ENCODE data around the gene STK38L.

Gene STK38L

DNA sequence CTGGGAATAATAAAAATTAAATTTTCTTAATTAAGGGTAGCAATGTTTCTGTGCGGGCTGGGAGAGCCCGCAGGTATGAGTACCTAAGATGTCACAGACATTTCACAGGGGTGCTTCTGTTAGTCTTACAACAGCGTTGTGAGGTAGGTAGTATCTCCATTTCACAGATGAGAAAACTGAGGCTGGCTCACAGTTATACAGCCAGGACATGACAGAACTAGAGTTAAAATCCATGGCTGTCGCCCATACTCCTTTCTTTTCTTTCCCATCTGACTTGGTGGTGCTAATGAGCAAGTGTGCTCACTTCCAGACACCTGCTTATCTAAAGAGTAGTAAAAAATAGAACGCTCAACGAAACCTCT, 90.6 kb downstream of the STK38L start:
- Histone ChIP-seq H3K9me3 (ENCODE audit: control insufficient read depth, insufficient read depth, low read length) (no peaks in the 10 kb centered on the region), H3K9ac (ENCODE audit: low read depth, low read length) (no peak overlapping the region), H3K27ac (ENCODE audit: low read depth, low read length) (no peak overlapping the region), H3K36me3 (ENCODE audit: control insufficient read depth, insufficient read depth, low read length) (no peaks in the 10 kb centered on the region), H3K27me3 (ENCODE audit: control insufficient read depth, insufficient read depth, low read length) (peaks cover 26% of the 10 kb centered on the region), H3K4me1 (ENCODE audit: control insufficient read depth, insufficient read depth, low read length) (peaks cover 22% of the 10 kb centered on the region), H3K4me3 (ENCODE audit: low read depth, low read length) (no peak overlapping the region)

- H3K27me3 ChIP-seq (ENCODE audit: control insufficient read depth, insufficient read depth, low read length), result peaks cover 26% of the 10 kb centered on the region
- H3K4me1 ChIP-seq (ENCODE audit: control insufficient read depth, insufficient read depth, low read length), result peaks cover 22% of the 10 kb centered on the region
- H3K36me3 ChIP-seq (ENCODE audit: control insufficient read depth, insufficient read depth, low read length), result no peaks in the 10 kb centered on the region
- H3K9ac ChIP-seq (ENCODE audit: low read depth, low read length), result no peak overlapping the region
- H3K4me3 ChIP-seq (ENCODE audit: low read depth, low read length), result no peak overlapping the region
- no peaks in the 10 kb centered on the region for H3K9me3 ChIP-seq (ENCODE audit: control insufficient read depth, insufficient read depth, low read length)
- H3K27ac ChIP-seq (ENCODE audit: low read depth, low read length), result no peak overlapping the region
These were observed 91.5 kb downstream of the STK38L start for GRCh38 chr12:27335364-27336281.

DNA sequence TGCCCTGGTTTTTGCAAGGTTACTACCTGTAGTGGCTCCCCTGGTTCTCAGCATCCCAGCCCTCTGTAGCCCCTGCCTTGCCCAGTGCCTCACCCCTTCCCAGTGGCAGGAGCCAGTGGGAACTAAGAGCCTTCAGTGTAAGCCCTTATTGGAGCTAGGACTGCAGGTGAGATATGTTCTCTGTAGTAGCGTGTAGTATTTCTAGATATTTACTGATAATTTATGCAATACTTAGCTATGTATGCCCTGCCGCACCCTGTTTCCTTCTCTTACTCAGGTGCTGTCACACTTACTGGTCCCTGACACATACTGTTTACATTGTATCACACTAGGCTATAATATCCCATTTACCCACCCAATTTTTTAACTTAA, 92.2 kb downstream of the STK38L start:
- peaks cover 19% of the 10 kb centered on the region for H3K4me1 ChIP-seq (ENCODE audit: control insufficient read depth, insufficient read depth, low read length)
- no peak overlapping the region for H3K4me3 ChIP-seq (ENCODE audit: low read depth, low read length)
- H3K9me3 ChIP-seq (ENCODE audit: control insufficient read depth, insufficient read depth, low read length), result no peaks in the 10 kb centered on the region
- peaks cover 23% of the 10 kb centered on the region for H3K27me3 ChIP-seq (ENCODE audit: control insufficient read depth, insufficient read depth, low read length)
- H3K36me3 ChIP-seq (ENCODE audit: control insufficient read depth, insufficient read depth, low read length), result no peaks in the 10 kb centered on the region
- no peak overlapping the region for H3K27ac ChIP-seq (ENCODE audit: low read depth, low read length)
- no peak overlapping the region for H3K9ac ChIP-seq (ENCODE audit: low read depth, low read length)

GRCh38 chr12:27337376-27337775, 93.3 kb downstream of the STK38L start:
- H3K27me3 ChIP-seq (ENCODE audit: control insufficient read depth, insufficient read depth, low read length), result peaks cover 12% of the 10 kb centered on the region
- no peak overlapping the region for H3K27ac ChIP-seq (ENCODE audit: low read depth, low read length)
- H3K9ac ChIP-seq (ENCODE audit: low read depth, low read length), result no peak overlapping the region
- H3K36me3 ChIP-seq (ENCODE audit: control insufficient read depth, insufficient read depth, low read length), result no peaks in the 10 kb centered on the region
- no peaks in the 10 kb centered on the region for H3K9me3 ChIP-seq (ENCODE audit: control insufficient read depth, insufficient read depth, low read length)
- H3K4me1 ChIP-seq (ENCODE audit: control insufficient read depth, insufficient read depth, low read length), result peaks cover 9% of the 10 kb centered on the region
- no peak overlapping the region for H3K4me3 ChIP-seq (ENCODE audit: low read depth, low read length)

- H3K4me1 ChIP-seq (ENCODE audit: control insufficient read depth, insufficient read depth, low read length), result peaks cover 15% of the 10 kb centered on the region
- H3K36me3 ChIP-seq (ENCODE audit: control insufficient read depth, insufficient read depth, low read length), result no peaks in the 10 kb centered on the region
- no peak overlapping the region for H3K4me3 ChIP-seq (ENCODE audit: low read depth, low read length)
- H3K9ac ChIP-seq (ENCODE audit: low read depth, low read length), result no peak overlapping the region
- peaks cover 9% of the 10 kb centered on the region for H3K27me3 ChIP-seq (ENCODE audit: control insufficient read depth, insufficient read depth, low read length)
- H3K9me3 ChIP-seq (ENCODE audit: control insufficient read depth, insufficient read depth, low read length), result no peaks in the 10 kb centered on the region
- no peak overlapping the region for H3K27ac ChIP-seq (ENCODE audit: low read depth, low read length)
These were observed 94.4 kb downstream of the STK38L start for GRCh38 chr12:27338473-27338872.

GRCh38 chr12:27340971-27341370, 96.9 kb downstream of the STK38L start:
- Histone ChIP-seq H3K9ac (ENCODE audit: low read depth, low read length) (no peak overlapping the region), H3K36me3 (ENCODE audit: control insufficient read depth, insufficient read depth, low read length) (no peaks in the 10 kb centered on the region), H3K4me1 (ENCODE audit: control insufficient read depth, insufficient read depth, low read length) (peaks cover 28% of the 10 kb centered on the region), H3K9me3 (ENCODE audit: control insufficient read depth, insufficient read depth, low read length) (no peaks in the 10 kb centered on the region), H3K4me3 (ENCODE audit: low read depth, low read length) (no peak overlapping the region), H3K27me3 (ENCODE audit: control insufficient read depth, insufficient read depth, low read length) (no peaks in the 10 kb centered on the region), H3K27ac (ENCODE audit: low read depth, low read length) (no peak overlapping the region)

DNA sequence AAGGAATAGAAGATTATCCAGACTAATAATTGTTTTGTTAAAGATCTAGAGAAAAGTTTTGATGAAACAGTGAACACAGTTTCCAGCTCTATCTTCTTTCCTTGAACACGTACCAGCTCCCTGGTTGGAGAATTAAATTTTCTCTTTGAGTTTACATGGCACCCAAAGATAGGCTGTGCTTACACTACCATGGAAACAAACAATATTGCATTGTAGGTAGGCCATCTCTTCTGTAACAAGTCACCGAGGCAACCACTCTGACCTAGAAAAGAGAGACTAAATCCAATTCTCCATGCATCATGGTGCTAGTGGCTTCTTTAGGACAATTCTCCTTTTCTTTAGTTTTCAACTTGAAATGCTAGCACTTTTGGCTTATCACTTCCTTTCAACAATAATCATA, 98.5 kb downstream of the STK38L start:
- H3K27me3 ChIP-seq (ENCODE audit: control insufficient read depth, insufficient read depth, low read length), result no peaks in the 10 kb centered on the region
- no peaks in the 10 kb centered on the region for H3K9me3 ChIP-seq (ENCODE audit: control insufficient read depth, insufficient read depth, low read length)
- no peaks in the 10 kb centered on the region for H3K36me3 ChIP-seq (ENCODE audit: control insufficient read depth, insufficient read depth, low read length)
- H3K4me3 ChIP-seq (ENCODE audit: low read depth, low read length), result no peak overlapping the region
- H3K4me1 ChIP-seq (ENCODE audit: control insufficient read depth, insufficient read depth, low read length), result peaks cover 40% of the 10 kb centered on the region
- H3K27ac ChIP-seq (ENCODE audit: low read depth, low read length), result no peak overlapping the region
- H3K9ac ChIP-seq (ENCODE audit: low read depth, low read length), result no peak overlapping the region

GRCh38 chr12:27343255-27344000, 99.3 kb downstream of the STK38L start:
- H3K9ac ChIP-seq (ENCODE audit: low read depth, low read length), result no peak overlapping the region
- no peak overlapping the region; the same call in 1 of the 2 replicates for H3K4me3 ChIP-seq (ENCODE audit: low read depth, low read length)
- no peaks in the 10 kb centered on the region for H3K27me3 ChIP-seq (ENCODE audit: control insufficient read depth, insufficient read depth, low read length)
- H3K27ac ChIP-seq (ENCODE audit: low read depth, low read length), result no peak overlapping the region
- peaks cover 48% of the 10 kb centered on the region for H3K4me1 ChIP-seq (ENCODE audit: control insufficient read depth, insufficient read depth, low read length)
- H3K36me3 ChIP-seq (ENCODE audit: control insufficient read depth, insufficient read depth, low read length), result no peaks in the 10 kb centered on the region
- no peaks in the 10 kb centered on the region for H3K9me3 ChIP-seq (ENCODE audit: control insufficient read depth, insufficient read depth, low read length)

GRCh38 chr12:27344246-27344645, 100.2 kb downstream of the STK38L start:
- Histone ChIP-seq H3K9ac (ENCODE audit: low read depth, low read length) (0 out of 2 replicates have a peak overlapping the region, but pooled peaks have one; percentile 23), H3K27me3 (ENCODE audit: control insufficient read depth, insufficient read depth, low read length) (no peaks in the 10 kb centered on the region), H3K4me3 (ENCODE audit: low read depth, low read length) (no peak overlapping the region), H3K27ac (ENCODE audit: low read depth, low read length) (peak overlapping the region; percentile 36), H3K9me3 (ENCODE audit: control insufficient read depth, insufficient read depth, low read length) (no peaks in the 10 kb centered on the region), H3K4me1 (ENCODE audit: control insufficient read depth, insufficient read depth, low read length) (peaks cover 48% of the 10 kb centered on the region), H3K36me3 (ENCODE audit: control insufficient read depth, insufficient read depth, low read length) (no peaks in the 10 kb centered on the region)

DNA sequence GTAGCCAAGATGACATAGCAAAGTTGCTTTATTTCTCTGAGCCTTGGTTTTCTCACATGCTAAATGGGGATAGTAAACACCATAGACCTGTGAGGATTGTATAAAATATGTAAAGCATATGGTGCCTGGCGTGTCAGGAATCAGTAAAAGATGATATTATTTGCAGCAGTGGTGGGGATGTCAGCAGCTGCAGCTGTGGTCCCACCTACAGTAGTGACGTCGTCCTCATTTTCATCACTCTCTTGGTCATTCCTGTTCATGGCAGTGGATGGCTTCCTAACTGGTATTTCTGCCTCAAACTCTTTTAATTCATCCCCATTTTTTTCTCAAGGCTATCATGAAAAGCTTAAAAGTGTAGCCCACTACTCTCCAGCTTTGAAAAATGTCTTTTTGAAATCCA, 100.7 kb downstream of the STK38L start:
- Histone ChIP-seq H3K4me1 (ENCODE audit: control insufficient read depth, insufficient read depth, low read length) (peaks cover 48% of the 10 kb centered on the region), H3K27ac (ENCODE audit: low read depth, low read length) (peak overlapping the region; percentile 36), H3K27me3 (ENCODE audit: control insufficient read depth, insufficient read depth, low read length) (no peaks in the 10 kb centered on the region), H3K36me3 (ENCODE audit: control insufficient read depth, insufficient read depth, low read length) (no peaks in the 10 kb centered on the region), H3K9ac (ENCODE audit: low read depth, low read length) (no peak overlapping the region), H3K4me3 (ENCODE audit: low read depth, low read length) (no peak overlapping the region), H3K9me3 (ENCODE audit: control insufficient read depth, insufficient read depth, low read length) (no peaks in the 10 kb centered on the region)

GRCh38 chr12:27345376-27345775, 101.3 kb downstream of the STK38L start:
- no peak overlapping the region for H3K4me3 ChIP-seq (ENCODE audit: low read depth, low read length)
- peaks cover 48% of the 10 kb centered on the region for H3K4me1 ChIP-seq (ENCODE audit: control insufficient read depth, insufficient read depth, low read length)
- no peaks in the 10 kb centered on the region for H3K9me3 ChIP-seq (ENCODE audit: control insufficient read depth, insufficient read depth, low read length)
- H3K27ac ChIP-seq (ENCODE audit: low read depth, low read length), result no peak overlapping the region
- no peak overlapping the region for H3K9ac ChIP-seq (ENCODE audit: low read depth, low read length)
- no peaks in the 10 kb centered on the region for H3K36me3 ChIP-seq (ENCODE audit: control insufficient read depth, insufficient read depth, low read length)
- no peaks in the 10 kb centered on the region for H3K27me3 ChIP-seq (ENCODE audit: control insufficient read depth, insufficient read depth, low read length)

Data from HUES48 (cell line).